ENCODE measurements around the gene RAET1L.
"Not testable (repeated sequence)": the region's sequence is repeated elsewhere in the genome, so short reads cannot be mapped to it uniquely, and the experiment has no call there.

DNA sequence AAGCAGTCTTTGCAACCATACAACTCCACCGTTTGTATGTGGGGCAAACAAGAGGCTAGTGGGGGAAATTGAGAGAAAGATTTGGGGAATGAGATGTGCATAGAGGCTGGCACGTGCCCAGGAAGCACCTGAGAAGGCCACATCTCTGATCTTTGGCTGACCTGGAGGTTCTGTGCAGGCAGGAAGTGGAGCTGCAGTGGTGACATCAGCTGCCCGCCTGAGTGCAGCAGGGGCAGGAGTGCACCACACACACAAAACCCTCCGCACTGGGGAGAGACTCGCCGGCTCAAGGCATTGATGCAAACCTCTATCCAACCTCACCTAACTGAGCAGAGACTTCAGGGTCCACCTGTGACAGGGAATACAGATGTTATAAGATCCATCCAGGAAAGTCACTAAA is 50.9 kb downstream of the RAET1L start:
- not testable (repeated sequence) for TF ChIP-seq CTCF (IDR thresholded peaks at IDR 0.05); POLR2AphosphoS5 (IDR thresholded peaks at IDR 0.05; ENCODE audit: low read depth, low read length); REST (IDR thresholded peaks at IDR 0.05; ENCODE audit: insufficient read depth in 1 of 2, low read depth in 2 of 2, low read length in 1 of 2)

All from Panc1 (cell line).